ENCODE data around the gene TSHZ3.

The TSHZ3 gene, protein sequence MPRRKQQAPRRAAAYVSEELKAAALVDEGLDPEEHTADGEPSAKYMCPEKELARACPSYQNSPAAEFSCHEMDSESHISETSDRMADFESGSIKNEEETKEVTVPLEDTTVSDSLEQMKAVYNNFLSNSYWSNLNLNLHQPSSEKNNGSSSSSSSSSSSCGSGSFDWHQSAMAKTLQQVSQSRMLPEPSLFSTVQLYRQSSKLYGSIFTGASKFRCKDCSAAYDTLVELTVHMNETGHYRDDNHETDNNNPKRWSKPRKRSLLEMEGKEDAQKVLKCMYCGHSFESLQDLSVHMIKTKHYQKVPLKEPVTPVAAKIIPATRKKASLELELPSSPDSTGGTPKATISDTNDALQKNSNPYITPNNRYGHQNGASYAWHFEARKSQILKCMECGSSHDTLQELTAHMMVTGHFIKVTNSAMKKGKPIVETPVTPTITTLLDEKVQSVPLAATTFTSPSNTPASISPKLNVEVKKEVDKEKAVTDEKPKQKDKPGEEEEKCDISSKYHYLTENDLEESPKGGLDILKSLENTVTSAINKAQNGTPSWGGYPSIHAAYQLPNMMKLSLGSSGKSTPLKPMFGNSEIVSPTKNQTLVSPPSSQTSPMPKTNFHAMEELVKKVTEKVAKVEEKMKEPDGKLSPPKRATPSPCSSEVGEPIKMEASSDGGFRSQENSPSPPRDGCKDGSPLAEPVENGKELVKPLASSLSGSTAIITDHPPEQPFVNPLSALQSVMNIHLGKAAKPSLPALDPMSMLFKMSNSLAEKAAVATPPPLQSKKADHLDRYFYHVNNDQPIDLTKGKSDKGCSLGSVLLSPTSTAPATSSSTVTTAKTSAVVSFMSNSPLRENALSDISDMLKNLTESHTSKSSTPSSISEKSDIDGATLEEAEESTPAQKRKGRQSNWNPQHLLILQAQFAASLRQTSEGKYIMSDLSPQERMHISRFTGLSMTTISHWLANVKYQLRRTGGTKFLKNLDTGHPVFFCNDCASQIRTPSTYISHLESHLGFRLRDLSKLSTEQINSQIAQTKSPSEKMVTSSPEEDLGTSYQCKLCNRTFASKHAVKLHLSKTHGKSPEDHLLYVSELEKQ

GRCh38 chr19:31349160-31349881 is at the start of gene TSHZ3:
Gene TSHZ3, minus strand, starts transcription at chr19:31349436. Its CDS starts 217 bp downstream, at chr19:31349219.
- H3K4me1 ChIP-seq (ENCODE audit: insufficient read depth, low read length, poor library complexity, severe bottlenecking), result peaks cover 7% of the 10 kb centered on the region
- H3K27me3 ChIP-seq (ENCODE audit: insufficient read depth, low read length, poor library complexity, severe bottlenecking), result no peaks in the 10 kb centered on the region
- no peaks in the 10 kb centered on the region for H3K9me2 ChIP-seq (replicated peaks; ENCODE audit: low read depth, low read length)
- TF ChIP-seq CTCF (conservative IDR thresholded peaks at IDR 0.05; ENCODE audit: low read length) (no peak), EZH2phosphoT487 (IDR thresholded peaks at IDR 0.05; ENCODE audit: borderline replicate concordance) (no peak)
- peak within 1 kb of the TSS; percentile 67 for H3K9ac ChIP-seq (ENCODE audit: low read depth, low read length, poor library complexity, severe bottlenecking)
- no peaks in the 10 kb centered on the region for H3F3A ChIP-seq (ENCODE audit: low read depth)
- peak within 1 kb of the TSS; percentile 73 for H3K4me2 ChIP-seq (ENCODE audit: low read depth, low read length, poor library complexity, severe bottlenecking)
- peaks cover 4% of the 10 kb centered on the region for H4K20me1 ChIP-seq (ENCODE audit: insufficient read depth, low read length, poor library complexity, severe bottlenecking)
- H3K36me3 ChIP-seq (ENCODE audit: insufficient read depth, low read length), result no peaks in the 10 kb centered on the region
- H3K4me3 ChIP-seq (ENCODE audit: low read length, poor library complexity, severe bottlenecking), result peak within 1 kb of the TSS; percentile 71
- peak within 1 kb of the TSS; percentile 60; the same call in 1 of the 2 replicates for H2AFZ ChIP-seq (ENCODE audit: low read length)
- peaks cover 20% of the 10 kb centered on the region for H3K79me2 ChIP-seq (ENCODE audit: insufficient read depth, low read length)
- no peaks in the 10 kb centered on the region for H3K9me3 ChIP-seq (ENCODE audit: insufficient read depth, low read depth, low read length)

GRCh38 chr19:31397308-31397707 is 48.1 kb upstream of the TSHZ3 start:
- no peak overlapping the region for H3K9ac ChIP-seq (ENCODE audit: low read depth, low read length, poor library complexity, severe bottlenecking)
- no peaks in the 10 kb centered on the region for H3F3A ChIP-seq (ENCODE audit: low read depth)
- no peak overlapping the region for H3K4me2 ChIP-seq (ENCODE audit: low read depth, low read length, poor library complexity, severe bottlenecking)
- H3K9me2 ChIP-seq (replicated peaks; ENCODE audit: low read depth, low read length), result no peaks in the 10 kb centered on the region
- peaks cover 5% of the 10 kb centered on the region; the same call in 1 of the 2 replicates for H3K9me3 ChIP-seq (ENCODE audit: insufficient read depth, low read depth, low read length)
- no peaks in the 10 kb centered on the region for H4K20me1 ChIP-seq (ENCODE audit: insufficient read depth, low read length, poor library complexity, severe bottlenecking)
- no peaks in the 10 kb centered on the region for H3K4me1 ChIP-seq (ENCODE audit: insufficient read depth, low read length, poor library complexity, severe bottlenecking)
- TF ChIP-seq CTCF (conservative IDR thresholded peaks at IDR 0.05; ENCODE audit: low read length) (no peak), EZH2phosphoT487 (IDR thresholded peaks at IDR 0.05; ENCODE audit: borderline replicate concordance) (no peak)
- no peak overlapping the region for H3K4me3 ChIP-seq (ENCODE audit: low read length, poor library complexity, severe bottlenecking)
- H3K27me3 ChIP-seq (ENCODE audit: insufficient read depth, low read length, poor library complexity, severe bottlenecking), result no peaks in the 10 kb centered on the region
- H2AFZ ChIP-seq (ENCODE audit: low read length), result no peak overlapping the region
- no peaks in the 10 kb centered on the region for H3K36me3 ChIP-seq (ENCODE audit: insufficient read depth, low read length)
- H3K79me2 ChIP-seq (ENCODE audit: insufficient read depth, low read length), result no peaks in the 10 kb centered on the region

GRCh38 chr19:31392464-31392863 is 43.2 kb upstream of the TSHZ3 start:
- H3F3A ChIP-seq (ENCODE audit: low read depth), result no peaks in the 10 kb centered on the region
- H3K4me3 ChIP-seq (ENCODE audit: low read length, poor library complexity, severe bottlenecking), result no peak overlapping the region
- TF ChIP-seq EZH2phosphoT487 (IDR thresholded peaks at IDR 0.05; ENCODE audit: borderline replicate concordance) (no peak), CTCF (conservative IDR thresholded peaks at IDR 0.05; ENCODE audit: low read length) (no peak)
- H3K9me3 ChIP-seq (ENCODE audit: insufficient read depth, low read depth, low read length), result peaks cover 11% of the 10 kb centered on the region; the same call in 1 of the 2 replicates
- no peak overlapping the region for H3K4me2 ChIP-seq (ENCODE audit: low read depth, low read length, poor library complexity, severe bottlenecking)
- no peak overlapping the region for H3K9ac ChIP-seq (ENCODE audit: low read depth, low read length, poor library complexity, severe bottlenecking)
- no peaks in the 10 kb centered on the region for H4K20me1 ChIP-seq (ENCODE audit: insufficient read depth, low read length, poor library complexity, severe bottlenecking)
- no peaks in the 10 kb centered on the region for H3K9me2 ChIP-seq (replicated peaks; ENCODE audit: low read depth, low read length)
- H3K79me2 ChIP-seq (ENCODE audit: insufficient read depth, low read length), result no peaks in the 10 kb centered on the region
- no peak overlapping the region for H2AFZ ChIP-seq (ENCODE audit: low read length)
- H3K36me3 ChIP-seq (ENCODE audit: insufficient read depth, low read length), result no peaks in the 10 kb centered on the region
- H3K4me1 ChIP-seq (ENCODE audit: insufficient read depth, low read length, poor library complexity, severe bottlenecking), result no peaks in the 10 kb centered on the region
- H3K27me3 ChIP-seq (ENCODE audit: insufficient read depth, low read length, poor library complexity, severe bottlenecking), result no peaks in the 10 kb centered on the region

All from Loucy (cell line).